Fibroblast of mammary gland (primary cell): ENCODE measurements around the gene PRR12.

Source experiments
- DNase-seq: peaks from one replicate; pipeline ENCODE4 v3.0.0-alpha.2; 2010; ENCODE audit warnings: low read depth
- H3K4me3 ChIP-seq: 2 replicates; pipeline ENCODE4 v1.5.1; 2011; ENCODE audit warnings: low read depth, mild to moderate bottlenecking, low read length, moderate library complexity; ENCODE audit not compliant: control insufficient read depth
- CTCF ChIP-seq: conservative IDR thresholded peaks from 2 replicates; pipeline ENCODE4 v1.5.1; 2011; ENCODE audit warnings: low read depth, low read length, inconsistent platforms; ENCODE audit not compliant: control insufficient read depth, insufficient read depth

Gene PRR12

GRCh38 chr19:49573009-49573408 is 18.0 kb upstream of the PRR12 start:
- TF ChIP-seq CTCF: no peak
- no peak for DNase-seq

GRCh38 chr19:49573425-49573824 is 17.6 kb upstream of the PRR12 start:
- TF ChIP-seq CTCF: no peak
- no peak overlapping the region for H3K4me3 ChIP-seq
- peak; percentile 53 for DNase-seq

More at GRCh38 chr19:49573009-49573408, 18.0 kb upstream of the PRR12 start:
- no peak overlapping the region for H3K4me3 ChIP-seq

GRCh38 chr19:49574206-49574755 is 16.7 kb upstream of the PRR12 start:
- peak; percentile 60 for DNase-seq

DNA sequence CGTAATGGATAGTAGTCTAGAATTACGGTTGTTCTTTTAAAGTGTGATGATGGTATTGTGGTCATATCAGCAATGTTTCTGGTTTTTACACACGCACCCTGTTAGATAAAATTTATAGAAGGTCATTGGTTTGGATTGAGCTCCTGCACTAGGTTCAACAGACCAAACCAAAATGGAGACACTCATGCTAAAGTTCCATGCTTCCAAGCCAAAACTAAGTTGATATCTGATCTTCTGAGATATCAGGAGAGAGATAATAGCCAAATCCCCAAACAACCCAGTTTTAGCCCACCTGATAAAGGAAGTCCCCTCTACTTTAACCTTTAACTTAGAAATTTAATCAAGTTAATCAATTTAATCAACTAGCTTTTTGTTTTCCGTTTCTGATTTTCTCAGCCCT is 11.8 kb upstream of the PRR12 start:
- no peak for DNase-seq
- peak overlapping the region; percentile 99 for H3K4me3 ChIP-seq
- no peak for TF ChIP-seq CTCF

More at GRCh38 chr19:49574206-49574755, 16.7 kb upstream of the PRR12 start:
- no peak for TF ChIP-seq CTCF
- no peak overlapping the region for H3K4me3 ChIP-seq

DNA sequence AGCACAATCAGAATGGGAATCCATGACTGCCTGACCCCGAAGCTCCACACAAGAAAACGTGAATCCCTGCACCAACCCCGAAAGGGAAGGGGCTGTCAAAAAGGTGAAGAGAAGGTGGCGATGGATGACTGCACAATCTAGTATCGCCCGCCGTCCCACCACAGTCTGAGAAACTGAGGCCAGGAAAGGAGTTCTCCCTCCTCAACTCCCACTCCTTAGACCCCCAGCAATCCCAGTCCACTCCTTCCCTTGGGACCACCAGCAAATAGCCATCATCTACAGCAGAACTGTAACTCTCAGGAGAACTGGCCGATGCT is 11.1 kb upstream of the PRR12 start:
- TF ChIP-seq CTCF: no peak
- peak overlapping the region; percentile 99 for H3K4me3 ChIP-seq
- no peak for DNase-seq

GRCh38 chr19:49580264-49581006 is 10.5 kb upstream of the PRR12 start, which contains the start of gene NOSIP:
Gene NOSIP, minus strand, starts transcription at chr19:49580556. Its CDS starts 19,865 bp downstream, at chr19:49560691.
- no peak for TF ChIP-seq CTCF
- DNase-seq: peak; percentile 97
- H3K4me3 ChIP-seq: peak within 1 kb of the TSS; percentile 99

- no peak for DNase-seq
- TF ChIP-seq CTCF: no peak
- peak within 1 kb of the TSS; percentile 99 for H3K4me3 ChIP-seq
These were observed 9.9 kb upstream of the PRR12 start, which contains the start of gene PRRG2 for GRCh38 chr19:49581007-49581508. Gene PRRG2, plus strand, starts transcription at chr19:49581316. Its CDS starts 1,904 bp downstream, at chr19:49583220.
